GM12872 (cell line): ENCODE data around the gene SETD3.

Experiments used
- TF ChIP-seq, protein P1 (sequence below): IDR thresholded peaks from 3 replicates; pipeline ENCODE4 v1.5.1; 2011; ENCODE audit warnings: low read depth, mild to moderate bottlenecking, low read length, moderate library complexity; ENCODE audit not compliant: insufficient read depth

SETD3 gene

DNA sequence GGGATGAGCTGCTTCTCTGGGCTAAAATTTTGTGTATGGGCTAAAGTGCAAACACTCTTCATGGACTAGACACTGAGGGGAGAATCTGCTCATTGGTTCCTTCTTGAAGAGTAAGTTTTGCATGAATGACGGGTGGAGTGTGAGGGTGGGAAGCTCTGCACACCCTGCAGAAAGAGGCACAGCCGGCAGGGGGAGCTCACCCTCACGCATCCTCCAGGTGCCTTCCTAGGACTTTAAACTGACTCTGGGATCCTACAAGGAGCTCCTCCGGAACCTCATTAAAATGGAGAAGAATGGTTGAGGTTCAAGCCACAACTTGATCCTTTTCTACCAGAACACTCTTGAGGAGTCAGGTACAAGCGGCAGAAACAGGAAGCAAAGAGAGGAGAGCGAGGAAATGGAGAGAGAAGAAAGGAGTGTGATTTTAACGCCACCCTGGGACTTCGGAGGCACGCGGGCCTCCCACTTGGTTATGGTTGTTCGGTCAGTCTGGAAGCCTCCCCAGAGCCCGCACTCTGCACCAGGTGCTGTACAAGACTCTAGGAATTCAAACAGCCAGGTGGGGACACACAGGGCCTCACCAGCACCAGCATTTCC lies 87.5 kb downstream of the SETD3 start:
- TF ChIP-seq, protein P1, sequence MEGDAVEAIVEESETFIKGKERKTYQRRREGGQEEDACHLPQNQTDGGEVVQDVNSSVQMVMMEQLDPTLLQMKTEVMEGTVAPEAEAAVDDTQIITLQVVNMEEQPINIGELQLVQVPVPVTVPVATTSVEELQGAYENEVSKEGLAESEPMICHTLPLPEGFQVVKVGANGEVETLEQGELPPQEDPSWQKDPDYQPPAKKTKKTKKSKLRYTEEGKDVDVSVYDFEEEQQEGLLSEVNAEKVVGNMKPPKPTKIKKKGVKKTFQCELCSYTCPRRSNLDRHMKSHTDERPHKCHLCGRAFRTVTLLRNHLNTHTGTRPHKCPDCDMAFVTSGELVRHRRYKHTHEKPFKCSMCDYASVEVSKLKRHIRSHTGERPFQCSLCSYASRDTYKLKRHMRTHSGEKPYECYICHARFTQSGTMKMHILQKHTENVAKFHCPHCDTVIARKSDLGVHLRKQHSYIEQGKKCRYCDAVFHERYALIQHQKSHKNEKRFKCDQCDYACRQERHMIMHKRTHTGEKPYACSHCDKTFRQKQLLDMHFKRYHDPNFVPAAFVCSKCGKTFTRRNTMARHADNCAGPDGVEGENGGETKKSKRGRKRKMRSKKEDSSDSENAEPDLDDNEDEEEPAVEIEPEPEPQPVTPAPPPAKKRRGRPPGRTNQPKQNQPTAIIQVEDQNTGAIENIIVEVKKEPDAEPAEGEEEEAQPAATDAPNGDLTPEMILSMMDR, result peak; percentile 94

- TF ChIP-seq, protein P1, result no peak
These were observed 89.0 kb downstream of the SETD3 start for GRCh38 chr14:99391671-99392070.

GRCh38 chr14:99389174-99389826 lies 91.4 kb downstream of the SETD3 start:
- TF ChIP-seq, protein P1, result peak; percentile 77

GRCh38 chr14:99388286-99388685 lies 92.4 kb downstream of the SETD3 start:
- TF ChIP-seq, protein P1, result no peak

GRCh38 chr14:99387880-99388279 lies 92.8 kb downstream of the SETD3 start:
- TF ChIP-seq, protein P1, result no peak

- TF ChIP-seq, protein P1, result no peak
These were observed 95.9 kb downstream of the SETD3 start for GRCh38 chr14:99384450-99385417.
